Activated CD4-positive, alpha-beta T cell treated with anti-CD3 and anti-CD28 coated beads, Interleukin-2, amount 50 U/mL, for 4 hours (primary cell): ENCODE results near the gene SOCS6.
"Not testable (repeated sequence)": the region's sequence is repeated elsewhere in the genome, so short reads cannot be mapped to it uniquely, and the experiment has no call there.

Source experiments
- DNase-seq, 2 experiments: peaks; one replicate each; pipeline ENCODE4 v3.0.0-alpha.2; 2020

SOCS6 gene

DNA sequence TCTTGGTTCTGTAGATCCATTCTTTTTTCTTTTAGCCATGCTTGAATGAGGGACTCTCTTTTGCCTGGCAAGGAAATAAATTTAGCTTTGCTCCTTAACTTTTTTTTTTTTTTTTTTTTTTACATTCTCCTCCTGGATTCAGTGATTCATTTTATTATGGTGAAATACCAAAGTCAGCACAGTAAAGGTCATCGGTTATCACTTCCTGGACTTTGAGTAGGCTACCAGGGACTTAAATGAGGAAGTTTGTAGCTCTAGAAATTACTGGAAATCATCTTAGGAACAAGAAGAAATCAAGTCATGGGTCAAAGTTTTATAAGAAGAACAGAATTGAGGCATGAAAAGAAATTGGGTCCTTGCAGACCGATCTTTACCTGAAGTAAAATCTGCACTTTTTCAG lies 75.0 kb downstream of the SOCS6 start:
- no peak for DNase-seq

DNA sequence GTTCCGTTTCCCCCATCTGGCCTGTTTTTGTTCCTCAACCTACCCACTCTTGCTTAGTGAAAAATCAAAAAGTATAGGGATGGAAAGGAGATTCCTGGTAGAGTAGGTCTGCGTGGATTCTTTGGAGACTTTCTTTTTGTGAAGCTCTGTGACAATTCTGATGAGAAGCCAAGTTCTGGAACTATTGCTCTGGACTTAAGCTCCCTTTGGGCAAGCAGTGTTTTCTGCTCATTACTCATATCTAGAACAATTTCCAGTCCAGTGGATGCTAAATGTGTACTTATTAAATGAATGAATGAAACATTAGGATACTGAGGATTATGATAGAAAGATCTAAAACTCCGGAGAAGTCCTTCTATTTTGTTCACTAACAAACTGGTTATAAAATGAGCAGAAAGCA lies 76.5 kb downstream of the SOCS6 start:
- DNase-seq = no peak

DNA sequence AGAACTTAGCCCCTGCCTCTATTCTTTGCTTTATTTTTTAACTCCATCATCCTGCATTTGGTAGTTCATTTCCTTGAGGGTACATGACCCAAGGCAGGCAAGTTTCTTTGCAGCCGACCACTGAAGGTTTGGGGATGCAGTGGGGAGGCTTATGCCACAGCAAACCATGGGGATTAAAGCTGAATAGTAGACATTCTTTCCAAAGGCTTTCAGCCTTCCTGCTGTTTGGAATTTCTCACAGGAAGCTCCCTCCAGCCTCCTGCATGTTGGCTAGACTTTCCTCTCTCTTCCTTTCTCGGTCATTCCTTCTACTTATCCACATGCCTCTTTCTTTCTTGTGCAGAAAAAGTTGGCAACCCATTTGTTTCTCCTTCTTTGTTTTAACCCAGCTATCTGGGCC lies 77.3 kb downstream of the SOCS6 start:
- DNase-seq = no peak

DNA sequence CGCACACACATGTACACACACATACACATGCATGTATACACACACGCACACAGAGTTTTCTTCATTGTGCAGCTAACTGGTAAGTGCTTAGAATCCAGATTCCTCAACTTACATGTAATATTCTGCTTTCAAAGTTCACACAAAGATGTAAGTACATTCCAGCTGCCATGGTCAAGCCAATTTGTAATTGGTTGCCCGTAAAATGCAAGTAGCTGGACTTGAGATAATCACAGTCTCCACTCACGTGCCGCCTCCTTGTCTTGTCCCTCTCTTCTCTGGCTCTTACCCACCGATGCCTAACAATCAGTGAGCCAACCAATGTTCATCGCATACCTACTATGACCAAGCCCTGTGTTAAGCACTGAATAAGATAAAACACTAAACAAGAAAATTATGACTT lies 77.8 kb downstream of the SOCS6 start:
- DNase-seq = no peak

DNA sequence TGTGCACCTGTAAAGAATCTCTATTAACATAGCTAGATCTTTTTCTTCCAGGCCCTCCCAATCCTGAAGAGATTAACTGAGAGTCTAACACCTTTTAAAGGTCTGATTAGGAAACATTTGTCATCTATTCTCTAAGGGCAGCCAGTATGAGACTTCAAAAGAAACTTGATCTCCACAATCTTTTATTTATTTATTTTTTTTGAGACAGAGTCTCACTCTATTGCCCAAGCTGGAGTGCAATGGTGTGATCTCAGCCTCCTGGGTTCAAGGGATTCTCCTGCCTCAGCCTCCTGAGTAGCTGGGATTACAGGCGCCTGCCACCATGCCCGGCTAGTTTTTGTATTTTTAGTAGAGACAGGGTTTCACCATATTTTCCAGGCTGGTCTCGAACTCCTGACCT lies 78.5 kb downstream of the SOCS6 start:
- not testable (repeated sequence) for DNase-seq

DNA sequence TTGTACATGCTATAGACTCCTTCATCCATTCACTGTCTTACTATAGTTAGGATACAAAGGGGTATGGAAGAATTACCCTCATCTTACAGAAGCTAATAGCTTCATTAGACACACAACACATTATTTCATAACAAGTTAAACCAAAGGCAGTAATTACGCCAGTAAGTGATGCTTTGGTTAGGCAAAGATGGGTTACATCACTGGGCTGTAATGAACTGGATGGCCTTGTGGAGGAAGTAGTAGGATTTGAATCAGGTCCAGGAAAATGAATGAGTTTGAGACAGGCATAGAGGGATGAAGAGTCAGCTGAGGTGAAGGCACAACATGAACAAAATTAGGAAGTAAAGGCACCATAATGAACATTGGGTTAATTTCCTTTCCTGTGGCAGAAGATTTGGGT lies 80.1 kb downstream of the SOCS6 start:
- no peak for DNase-seq

DNA sequence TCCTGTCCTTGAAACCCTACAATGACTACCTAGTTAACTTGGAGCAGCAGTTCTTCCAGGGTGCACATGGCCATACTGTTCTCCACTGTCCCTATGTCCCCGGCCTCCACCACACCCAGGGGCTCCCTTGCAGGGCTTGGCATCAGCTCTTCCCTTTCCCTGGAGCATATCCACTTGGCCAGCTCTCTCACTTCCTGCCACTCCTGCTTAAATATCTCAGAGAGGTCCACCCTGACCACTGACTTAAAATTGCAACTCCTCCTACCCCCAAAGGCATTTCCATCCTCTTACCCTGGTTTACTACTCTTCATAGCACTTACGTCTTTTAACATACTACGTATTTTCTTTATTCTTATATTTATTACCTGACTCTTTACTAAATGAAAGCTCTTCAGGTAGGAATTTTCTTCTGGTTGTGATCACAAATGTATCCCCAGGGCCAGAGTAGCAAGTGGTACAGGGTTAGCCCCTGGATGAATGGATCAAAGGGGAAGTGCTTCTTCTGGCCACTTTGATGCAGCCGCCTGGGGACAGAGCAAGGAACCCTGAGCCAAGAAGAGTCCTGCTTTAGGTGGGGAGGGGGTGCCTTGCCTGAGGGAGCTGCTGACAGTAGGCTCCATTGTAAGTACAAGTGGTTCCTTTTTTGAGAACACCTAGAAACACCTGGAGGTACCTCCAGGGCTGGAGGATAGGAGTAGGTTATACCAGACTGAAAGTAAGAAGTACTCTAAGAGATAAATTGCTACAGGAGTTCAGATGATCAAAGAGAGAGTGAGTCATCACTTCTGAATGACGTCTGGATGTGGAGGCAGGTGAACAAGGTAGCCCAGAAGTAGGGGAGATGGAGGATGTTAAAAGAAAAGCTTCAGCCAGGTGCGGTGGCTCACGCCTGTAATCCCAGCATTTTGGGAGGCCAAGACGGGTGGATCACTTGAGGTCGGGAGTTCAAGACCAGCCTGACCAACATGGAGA lies 82.2 kb downstream of the SOCS6 start:
- no peak for DNase-seq

DNA sequence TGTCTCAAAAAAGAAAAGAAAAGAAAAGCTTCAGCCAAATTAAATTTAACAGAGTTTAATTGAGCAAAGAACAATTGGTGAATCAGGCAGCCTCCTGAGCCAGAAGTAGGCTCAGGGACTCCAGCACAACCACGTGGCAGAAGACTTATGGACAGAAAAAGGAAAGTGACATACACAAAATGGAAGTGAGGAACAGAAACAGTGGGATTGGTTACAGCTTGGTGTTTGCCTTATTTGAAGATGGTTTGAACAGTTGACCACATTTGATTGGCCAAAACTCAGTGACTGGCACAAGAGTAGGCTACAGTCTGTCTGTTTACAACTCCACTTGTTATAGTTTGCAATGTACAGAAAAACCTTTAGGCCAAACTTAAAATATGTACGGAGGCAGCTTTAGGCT lies 83.1 kb downstream of the SOCS6 start:
- DNase-seq = no peak

DNA sequence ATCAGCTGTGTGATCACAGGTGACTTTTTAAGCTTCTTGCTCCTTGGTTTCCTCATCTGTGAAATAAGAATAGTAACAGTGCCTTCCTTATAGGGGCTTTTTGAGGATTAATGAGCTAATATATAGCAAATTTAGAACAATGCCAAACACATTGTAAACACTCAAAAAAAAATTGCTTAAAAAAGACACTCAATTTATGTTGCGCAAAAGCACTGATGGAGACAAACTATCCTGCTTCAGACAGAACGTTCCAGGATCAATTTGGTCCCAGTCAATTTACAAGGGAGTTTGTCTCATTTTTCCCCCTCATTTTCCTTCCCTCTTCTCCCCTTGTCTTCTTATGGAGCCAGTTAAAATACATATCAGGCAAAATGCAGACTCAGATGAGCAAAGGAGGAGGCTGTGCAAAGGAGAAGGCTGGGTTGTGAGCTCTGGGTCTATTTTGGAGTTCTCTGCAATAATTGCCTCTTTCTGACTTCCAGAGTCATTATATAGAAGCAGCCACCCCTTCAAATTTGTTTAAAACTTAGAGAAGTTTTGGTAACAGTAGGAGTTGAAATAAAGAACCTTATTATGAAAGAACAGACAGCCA lies 83.7 kb downstream of the SOCS6 start:
- no peak for DNase-seq

DNA sequence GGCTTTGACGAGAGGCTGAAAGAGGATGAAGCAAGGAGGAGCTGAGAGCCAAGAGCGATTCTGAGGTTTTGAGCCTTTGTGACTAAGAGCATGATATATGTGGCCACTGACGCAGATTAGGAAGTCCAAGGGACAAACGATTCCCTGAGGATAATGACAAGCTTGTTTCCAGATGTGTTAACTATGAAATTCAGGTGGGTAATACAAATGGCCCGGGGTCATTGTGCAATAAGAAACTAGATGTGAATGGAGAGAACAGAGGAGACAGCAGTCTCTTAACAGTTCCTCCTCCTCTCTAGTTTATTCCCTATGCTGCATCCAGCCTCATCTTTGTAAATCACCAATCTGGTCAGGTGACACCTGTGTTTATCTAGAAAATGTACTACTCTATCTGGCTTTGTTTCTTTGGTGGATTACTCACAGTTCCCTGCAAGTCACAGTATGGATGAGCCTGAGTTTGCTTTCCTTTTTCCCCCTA lies 84.2 kb downstream of the SOCS6 start:
- DNase-seq = no peak

DNA sequence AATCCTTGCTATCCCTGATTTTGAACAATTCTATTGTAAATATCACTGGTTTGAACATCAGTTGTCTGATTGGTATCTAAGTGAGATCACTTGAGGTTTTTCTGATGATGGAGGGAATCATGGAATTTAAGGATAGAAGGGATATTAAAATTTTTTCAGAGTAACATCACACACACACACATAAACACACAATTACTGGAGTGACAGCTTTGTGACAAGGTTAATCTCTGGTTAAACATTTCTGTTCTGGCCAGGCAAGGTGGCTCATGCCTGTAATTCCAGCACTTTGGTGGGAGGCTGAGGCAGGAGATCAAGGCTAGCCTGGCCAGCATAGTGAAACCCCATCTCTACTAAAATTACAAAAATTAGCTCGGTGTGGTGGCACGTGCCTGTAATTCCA lies 85.3 kb downstream of the SOCS6 start:
- DNase-seq = no peak

DNA sequence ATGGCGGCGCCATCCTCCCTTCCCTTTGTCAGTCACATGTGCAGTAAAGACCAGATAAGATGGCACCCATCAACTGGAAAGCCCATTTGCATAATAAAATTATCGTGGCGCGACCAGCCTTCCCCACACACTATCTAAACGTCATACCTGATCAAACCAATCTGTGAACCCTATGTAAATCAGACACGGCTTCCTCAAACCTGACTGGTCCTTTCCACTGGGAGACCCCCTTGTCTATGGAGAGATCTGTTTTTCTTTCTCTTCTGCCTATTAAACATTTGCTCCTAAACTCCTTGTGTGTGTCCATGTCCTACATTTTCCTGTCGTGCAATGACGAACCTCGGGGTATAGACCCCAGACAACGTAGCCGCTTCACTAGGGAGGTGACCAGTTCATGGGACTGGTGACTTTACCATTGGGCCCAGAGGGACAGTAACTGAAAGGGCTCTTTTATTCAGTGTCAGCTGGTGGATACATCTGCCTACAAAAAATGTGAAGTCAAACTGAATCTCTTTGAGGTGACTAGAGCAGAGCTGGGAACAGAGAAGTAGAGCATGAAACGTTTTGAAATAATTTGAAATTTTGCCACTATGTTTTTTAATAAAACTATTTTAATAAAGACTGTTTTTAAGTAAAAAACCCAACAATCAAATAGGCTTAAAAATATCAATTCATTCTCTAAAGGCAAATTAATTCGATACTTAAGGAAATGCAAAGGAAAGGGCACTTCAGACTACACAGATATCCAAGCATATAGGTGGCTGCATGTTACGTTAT lies 87.5 kb downstream of the SOCS6 start:
- no peak for DNase-seq

DNA sequence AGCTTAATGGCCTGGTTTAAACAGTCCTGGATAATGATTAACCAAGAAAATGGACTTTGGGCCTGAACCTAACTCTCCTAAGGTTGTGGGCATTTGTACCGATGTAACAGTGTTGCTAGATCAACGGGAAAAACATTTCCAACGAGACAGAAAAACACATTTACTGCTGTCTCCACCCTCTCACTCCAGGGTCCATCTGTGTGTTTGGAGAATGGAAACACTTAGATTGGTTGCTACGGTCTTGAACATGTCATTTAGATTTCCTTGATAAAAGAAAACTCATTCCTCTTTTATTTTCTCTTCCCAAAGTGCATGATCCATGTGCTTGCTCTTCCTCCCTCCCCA lies 88.0 kb downstream of the SOCS6 start:
- no peak for DNase-seq

DNA sequence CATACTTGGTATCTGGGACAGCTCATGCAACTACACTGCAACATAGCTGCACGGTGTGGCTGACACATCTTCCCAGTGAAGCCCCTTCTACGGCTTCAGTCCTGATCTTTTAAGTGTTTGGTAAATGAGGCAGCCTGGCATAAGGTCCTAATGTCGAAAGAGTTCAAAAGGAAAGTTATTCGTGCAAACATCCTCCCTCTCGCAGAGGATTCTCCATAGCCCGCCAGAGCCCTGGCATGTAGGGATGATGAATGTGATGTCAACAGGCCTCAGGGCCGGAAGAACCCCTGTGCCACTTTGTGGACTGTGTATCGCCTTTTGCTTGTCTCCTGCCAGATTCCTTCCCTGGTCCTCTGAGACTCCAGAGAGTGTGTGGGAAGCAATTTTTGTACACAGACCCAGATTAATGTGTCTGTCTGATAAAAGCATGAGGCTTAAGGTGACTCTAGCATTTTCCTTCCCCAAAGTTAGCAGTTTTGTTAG lies 88.5 kb downstream of the SOCS6 start:
- no peak for DNase-seq

DNA sequence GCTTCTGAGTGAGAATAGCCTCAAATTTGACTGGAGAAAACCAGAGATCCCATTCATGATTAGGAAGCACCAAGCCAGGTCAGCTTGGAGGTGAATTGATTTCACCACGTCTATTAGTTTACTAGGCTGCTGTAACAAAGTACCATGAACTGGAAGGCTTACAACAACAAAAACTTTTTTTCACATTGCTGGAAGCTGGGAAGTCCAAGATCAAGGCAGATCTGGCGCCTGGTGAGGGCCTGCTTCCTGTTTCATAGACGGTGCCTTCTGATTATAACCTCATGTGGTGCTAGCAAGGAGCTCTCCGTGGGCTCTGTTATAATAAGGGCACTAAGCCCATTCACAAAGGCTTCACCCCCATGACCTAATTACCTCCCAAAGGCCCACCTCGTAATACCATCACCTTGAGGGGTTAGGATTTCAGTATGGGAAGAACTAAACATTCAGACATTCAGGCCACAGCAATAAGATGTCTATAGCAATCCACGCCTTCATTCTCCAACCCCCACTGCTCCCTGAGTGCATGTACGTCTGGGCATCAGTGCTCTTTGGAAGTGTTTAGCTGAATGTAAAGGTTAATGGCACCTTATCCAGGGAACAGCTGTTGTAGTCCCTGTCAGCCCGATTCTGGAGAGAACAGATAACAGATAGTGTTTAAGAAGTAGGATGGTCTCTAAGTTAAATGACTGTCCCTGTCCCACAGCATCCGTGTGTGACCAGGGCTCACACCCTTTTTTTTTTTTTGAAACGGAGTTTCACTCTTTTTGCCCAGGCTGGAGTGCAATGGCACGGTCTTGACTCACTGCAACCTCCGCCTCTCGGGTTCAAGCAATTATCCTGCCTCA lies 89.2 kb downstream of the SOCS6 start:
- DNase-seq = no peak
